ENCODE measurements around the gene RNF214.

GRCh38 chr11:117335399-117335798 lies 102.9 kb downstream of the RNF214 start:
- TF ChIP-seq CTCF (IDR thresholded peaks at IDR 0.05) (no peak), POLR2A (IDR thresholded peaks at IDR 0.05) (no peak)
